GM18517 (cell line): ENCODE data around the gene LRRC59.

ENCODE experiments used
- ATAC-seq: cut with Tn5 transposase; IDR thresholded peaks from one replicate; pipeline ENCODE4 v1.9.1; 2021; ENCODE audit warnings: mild to moderate bottlenecking, moderate library complexity; ENCODE audit not compliant: unreplicated experiment

The LRRC59 gene

DNA sequence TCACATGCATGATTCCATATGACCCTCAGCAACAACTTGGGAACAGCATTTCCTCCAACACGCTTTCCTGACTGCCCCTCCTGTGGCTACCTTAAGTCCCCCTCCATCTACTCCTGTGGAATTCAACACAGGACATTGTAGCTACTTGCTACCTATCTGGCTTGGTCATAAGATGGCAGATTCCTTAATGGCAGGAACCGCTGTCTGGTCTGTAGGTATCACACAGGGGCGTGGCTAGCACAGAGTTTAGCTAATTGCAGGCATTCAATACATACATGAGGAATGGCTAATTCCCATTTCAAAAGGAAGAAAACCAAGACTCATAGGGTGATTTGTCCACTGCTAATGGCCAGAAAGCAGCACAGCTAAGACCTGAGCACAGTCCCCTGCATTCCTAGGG is 8.6 kb downstream of the LRRC59 start:
- no peak for ATAC-seq

DNA sequence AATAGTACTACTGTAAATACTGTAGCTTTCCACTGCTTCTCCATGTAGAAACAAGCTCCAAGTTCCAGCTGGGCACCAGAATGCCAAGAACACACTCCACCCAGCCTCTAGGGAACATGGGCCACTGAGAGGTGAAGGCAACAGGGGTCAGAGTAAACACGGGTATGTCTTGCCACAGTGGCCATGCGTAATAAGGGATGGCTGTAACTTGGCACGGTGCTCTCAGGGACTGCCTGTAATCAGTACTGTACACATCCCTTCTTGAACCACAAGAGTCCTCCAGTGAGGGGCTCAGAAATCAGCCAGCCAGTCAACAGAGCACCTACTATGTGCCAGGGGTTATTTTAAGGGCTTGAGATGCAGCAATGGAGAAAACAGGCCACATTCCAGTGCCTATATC is 10.8 kb downstream of the LRRC59 start:
- no peak for ATAC-seq

DNA sequence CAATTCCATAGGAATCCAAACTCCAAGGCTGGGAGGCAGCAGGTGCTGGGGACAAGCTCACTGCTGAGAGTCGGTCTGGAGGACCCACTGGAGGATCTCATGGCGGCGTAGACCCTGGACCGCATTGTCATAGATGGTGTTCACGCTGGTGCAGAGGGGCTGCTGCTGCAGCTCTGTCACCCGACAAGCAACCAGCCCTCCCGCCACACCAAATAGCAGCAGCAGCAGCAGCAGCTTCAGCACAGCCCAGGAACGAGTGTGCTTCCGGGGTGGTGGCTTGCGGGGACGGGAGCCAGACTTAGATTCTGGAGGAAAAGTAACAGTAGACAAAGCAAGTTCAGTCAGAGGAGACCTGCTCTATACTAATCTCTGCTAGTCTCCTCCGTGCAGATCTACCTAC is 14.4 kb downstream of the LRRC59 start:
- no peak for ATAC-seq

DNA sequence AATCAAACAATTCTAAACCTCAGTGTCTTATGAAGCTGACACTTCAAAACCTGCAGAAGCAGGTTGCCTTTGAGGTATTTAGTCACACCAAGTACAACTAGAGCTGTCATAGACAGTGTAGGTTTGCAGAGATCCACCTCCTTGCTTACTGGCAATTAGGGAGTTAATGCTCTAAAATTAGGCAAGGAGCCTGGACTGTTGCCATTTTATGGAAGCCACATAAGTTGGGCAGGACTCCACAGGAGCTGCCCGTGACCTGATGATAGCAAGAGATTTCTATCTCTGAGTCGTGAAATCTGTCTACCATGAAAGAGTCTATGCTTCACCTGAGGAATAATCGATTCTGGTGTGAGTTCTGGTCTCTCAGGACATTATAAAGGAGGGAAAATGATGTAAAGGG is 15.4 kb downstream of the LRRC59 start:
- no peak for ATAC-seq

DNA sequence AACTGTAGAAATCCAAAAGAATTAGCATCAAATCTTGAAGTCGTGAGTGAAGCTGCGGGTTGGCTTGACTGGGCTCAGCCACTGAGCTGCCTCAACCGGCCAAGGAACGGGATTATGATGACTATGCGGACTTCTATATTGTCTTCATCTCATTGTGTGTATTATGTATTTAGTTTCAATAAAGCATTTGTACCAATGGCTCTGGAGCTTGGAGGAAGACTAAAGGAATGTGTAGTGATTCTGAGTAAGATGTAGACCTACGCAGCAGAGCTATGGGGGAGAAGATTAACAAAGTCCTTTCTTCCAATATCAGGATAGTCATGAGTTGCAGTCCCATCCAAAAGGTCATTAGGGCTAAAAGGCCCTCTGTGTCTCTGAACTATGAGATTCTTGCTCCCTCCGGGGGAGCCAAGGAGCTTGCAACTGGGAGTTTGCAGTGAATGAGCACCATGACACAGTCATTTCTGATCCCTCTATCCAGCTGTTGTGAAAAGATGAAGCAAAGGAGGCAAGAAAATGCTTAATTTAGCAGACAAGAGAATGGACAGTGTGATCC is 16.0 kb downstream of the LRRC59 start:
- no peak for ATAC-seq

DNA sequence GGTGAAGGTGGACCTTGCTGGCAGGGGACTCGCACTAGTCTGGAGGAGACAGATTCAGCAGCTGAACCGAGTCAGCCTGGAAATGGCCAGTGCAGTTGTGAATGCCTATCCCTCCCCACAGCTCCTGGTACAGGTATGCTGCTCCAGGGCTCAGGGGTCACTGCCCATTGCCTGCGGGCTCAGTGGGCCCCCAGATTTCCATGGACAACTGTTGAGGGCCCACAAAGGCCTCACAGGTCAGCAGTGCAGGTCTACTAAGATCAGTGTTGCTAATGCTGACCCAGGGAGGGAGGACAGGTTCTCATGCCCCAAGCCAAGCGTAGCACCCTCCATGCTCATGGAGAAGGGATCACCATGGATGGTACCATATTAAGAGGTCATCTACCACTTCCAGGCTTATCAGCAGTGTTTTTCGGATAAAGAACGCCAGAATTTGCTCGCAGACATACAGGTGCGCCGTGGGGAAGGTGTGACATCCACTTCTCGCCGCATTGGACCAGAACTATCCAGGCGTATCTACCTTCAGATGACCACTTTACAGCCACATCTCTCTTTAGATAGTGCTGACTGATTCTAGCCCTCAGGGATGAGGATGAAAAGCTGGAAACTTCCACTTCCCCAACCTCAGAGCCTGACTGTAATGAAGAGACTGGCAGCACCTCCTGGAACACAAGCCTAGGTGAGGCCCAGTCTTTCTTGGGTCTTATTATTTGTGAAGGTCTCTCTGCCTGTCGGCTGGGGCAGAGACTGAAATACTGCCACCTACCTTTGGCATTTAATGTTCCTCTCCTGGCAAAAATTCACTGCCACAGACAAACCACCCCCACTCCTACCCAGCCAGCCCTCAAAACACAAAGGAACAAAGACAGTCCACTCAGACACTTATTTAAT is 16.7 kb downstream of the LRRC59 start:
- ATAC-seq = no peak

DNA sequence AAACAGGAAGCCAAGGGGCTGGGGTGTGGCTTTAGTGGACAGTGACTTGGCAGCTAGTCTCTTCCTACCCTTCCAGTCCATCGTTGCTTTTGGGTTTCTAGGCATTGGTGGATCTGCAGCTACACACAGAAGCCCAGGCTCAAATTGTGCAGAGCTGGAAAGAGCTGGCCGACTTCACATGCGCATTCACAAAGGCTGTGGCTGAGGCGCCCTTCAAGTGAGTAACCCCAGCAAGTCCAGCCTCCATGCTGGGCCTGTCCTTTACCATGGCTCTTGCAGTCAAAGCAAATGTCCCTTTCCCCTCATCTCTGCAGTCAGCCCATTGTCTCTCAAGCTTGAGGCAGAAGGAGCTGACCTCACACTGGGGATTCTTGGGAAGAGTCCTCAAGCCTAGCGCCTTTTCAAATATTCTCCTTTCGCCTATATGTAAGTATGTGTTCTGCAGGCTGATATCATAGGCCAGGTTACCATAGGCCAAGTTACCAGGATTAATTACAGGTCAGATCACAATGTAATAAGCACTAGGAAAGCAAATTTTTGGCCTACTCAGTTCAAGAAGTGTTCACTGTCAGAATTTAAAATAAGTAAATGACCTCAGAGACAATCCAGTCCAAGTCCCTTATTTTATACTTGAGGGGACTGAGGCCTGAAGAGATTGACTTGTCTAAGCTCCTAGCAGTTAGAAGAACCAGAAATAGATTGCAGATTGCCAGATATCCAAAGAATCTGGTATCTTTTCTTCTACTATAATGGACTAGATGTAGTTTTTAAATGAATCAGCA is 17.8 kb downstream of the LRRC59 start:
- ATAC-seq = no peak

DNA sequence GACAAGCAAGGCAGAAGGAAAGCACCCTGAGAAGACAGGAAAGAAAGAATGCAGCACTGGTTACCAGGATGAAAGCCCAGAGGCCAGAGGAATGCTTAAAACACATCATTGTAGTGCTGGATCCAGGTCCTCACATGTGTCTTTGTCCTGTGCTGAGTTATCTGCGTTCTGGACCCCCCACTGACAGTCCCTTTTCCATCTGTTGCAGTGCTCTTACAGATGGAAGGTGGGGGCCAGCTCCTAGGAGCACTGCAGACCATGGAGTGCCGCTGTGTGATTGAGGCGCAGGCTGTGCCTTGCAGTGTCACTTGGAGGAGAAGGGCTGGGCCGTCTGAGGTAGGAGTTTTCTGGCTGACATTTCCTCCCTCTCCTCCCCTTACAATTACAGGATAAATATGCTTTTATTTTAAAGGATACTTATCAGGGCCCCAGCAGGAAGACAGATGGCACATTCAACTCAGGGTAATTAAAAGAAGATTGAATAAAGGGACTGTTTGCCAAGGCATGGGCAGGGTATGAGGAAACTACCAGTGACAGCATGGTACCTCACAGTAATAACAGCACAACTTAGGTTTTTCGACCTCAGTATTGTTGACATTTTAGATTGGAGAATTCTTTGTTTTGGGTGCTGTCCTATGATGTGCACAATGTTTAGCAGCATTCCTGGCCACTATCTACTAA is 21.3 kb downstream of the LRRC59 start:
- no peak for ATAC-seq

DNA sequence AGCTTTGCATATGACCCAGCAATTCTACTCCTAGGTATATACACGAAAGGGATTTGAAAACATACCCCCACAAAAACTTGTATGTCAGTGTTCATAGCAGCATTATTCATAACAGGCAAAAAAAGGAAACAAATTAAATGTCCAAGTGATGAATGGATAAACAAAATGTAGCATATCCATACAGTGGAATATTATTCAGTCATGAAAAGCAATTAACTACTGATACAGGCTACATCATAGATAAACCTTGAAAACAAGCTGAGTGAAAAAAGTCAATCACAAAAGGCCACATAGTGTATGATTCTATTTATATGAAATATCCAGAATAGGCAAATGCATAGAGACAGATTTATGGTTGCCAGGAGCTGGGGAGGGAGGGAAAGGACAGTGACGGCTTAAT is 23.6 kb downstream of the LRRC59 start:
- ATAC-seq = no peak

DNA sequence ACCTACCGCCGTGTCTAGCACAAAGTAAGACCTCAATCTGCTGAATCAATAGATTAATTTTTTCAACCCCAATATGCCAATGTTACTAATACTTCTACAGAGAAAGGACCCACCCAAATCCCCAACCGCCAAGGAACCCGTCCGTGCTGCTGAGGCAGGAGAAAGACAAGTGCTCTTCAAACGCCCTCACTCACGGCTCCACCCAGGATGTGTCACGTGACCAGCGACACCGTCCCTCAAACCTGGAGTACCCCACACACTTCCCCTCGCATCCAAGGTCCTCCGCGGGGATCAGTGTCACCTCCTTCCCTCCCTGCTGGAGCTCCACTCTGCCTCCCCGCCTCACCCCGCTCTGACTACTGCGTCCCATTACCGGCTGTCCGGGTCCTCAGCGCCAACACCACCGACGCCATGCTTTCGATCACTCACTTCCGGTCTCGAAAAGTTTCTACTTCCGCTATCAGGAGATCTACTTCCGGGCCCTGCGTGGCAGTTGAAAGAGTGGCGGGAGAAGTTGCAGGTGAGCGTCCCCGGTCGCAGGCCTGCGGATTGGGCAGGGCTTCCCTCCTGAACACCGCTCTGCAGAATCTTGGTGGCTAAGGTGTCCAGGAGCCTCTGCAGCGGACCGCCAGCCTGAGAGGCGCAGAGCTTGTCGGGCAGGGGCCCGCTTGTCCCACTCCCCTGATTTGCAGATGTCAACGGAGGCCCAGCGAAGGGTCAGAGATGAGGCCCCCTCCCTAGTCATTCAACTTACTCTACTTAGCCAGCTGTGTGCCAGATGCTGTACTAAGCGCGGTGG is 24.4 kb downstream of the LRRC59 start, which contains the start of the genes EME1 and MRPL27:
Gene EME1 (plus strand): TSS at position 472 of the 799 bp plus-strand sequence. CDS start 1,980 bp downstream, outside the sequence.
Gene MRPL27 (minus strand): TSS at position 427 of the 799 bp plus-strand sequence. CDS start 14 bp downstream, at position 413.
- ATAC-seq = peak; percentile 95

DNA sequence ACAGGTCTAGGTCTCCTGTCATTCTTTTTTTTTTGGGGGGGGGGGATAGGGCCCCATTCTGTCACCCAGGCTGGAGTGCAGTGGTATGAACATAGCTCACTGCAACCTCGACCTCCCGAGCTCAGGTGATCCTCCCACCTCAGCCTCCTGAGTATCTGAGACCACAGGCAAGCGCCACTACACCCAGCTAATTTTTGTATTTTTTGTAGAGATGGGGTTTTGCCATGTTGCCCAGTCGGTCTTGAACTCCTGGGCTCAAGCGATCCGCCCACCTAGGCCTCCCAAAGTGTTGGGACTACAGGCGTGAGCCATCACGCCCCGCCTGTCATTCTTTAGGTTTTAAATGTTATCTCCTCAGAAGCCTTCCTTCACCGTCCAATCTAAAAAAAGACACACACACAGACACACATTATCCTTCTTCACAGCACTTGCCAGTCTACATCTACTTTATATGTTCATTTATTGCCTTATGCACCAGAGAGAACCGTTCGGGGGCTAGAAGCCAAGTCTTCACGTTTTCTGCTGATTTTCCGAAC is 25.0 kb downstream of the LRRC59 start:
- ATAC-seq = no peak

DNA sequence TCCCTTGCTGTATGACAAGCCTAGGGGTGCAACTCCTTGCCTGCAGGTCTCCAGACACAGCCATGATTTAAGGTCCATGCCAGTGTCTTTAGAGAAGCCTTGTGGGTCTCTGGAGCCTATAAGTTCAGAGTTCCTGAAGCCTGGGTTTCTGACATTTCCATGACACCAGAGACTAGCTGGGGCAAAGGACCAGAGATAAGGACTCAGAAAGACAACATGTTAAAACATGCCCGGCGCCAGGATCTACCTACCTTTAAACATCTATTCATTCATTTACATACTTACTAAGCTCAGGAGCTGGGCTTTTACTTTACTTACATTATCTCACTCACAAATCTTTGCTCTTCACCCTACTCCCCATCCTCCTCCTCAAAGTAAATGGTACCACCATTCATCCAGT is 25.8 kb downstream of the LRRC59 start:
- no peak for ATAC-seq

DNA sequence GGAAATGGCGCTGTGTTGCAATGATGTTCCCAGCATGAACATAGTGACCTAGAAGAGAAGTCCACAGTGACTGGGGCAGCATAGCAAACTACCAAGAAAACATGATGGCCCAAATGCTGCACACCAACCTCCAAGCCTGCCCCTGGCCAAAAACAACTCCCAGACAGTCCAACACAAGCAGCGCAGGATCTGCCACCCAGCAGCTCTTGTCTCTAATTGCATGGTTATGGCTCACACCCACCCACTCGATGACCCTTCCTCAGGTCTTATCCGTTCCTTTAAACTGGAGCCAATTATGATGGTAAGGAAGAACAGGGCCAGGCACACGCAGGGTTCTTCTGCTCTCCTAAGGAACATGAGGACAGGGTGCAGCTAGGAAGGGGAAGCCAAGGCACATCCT is 27.3 kb downstream of the LRRC59 start:
- no peak for ATAC-seq

DNA sequence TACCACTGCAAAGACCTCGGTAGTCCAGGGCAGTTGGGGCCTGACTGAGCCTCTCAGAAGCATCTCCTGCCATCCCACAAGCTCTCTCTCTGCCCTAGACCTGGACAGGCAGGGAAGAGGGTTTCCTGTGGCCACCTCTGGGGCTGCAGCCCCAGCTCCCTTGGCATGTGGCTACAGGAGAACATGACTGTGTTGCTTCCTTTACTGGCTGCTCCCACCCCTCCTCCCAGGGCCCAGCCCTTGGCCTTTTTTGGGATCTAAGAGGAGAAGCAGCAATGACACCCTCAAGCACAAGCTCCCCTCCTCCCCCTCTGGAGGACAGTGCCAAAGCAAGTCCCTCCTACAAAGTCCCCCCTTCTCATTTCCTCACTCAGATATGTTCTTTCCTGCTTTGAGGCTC is 29.9 kb downstream of the LRRC59 start:
- ATAC-seq = no peak

DNA sequence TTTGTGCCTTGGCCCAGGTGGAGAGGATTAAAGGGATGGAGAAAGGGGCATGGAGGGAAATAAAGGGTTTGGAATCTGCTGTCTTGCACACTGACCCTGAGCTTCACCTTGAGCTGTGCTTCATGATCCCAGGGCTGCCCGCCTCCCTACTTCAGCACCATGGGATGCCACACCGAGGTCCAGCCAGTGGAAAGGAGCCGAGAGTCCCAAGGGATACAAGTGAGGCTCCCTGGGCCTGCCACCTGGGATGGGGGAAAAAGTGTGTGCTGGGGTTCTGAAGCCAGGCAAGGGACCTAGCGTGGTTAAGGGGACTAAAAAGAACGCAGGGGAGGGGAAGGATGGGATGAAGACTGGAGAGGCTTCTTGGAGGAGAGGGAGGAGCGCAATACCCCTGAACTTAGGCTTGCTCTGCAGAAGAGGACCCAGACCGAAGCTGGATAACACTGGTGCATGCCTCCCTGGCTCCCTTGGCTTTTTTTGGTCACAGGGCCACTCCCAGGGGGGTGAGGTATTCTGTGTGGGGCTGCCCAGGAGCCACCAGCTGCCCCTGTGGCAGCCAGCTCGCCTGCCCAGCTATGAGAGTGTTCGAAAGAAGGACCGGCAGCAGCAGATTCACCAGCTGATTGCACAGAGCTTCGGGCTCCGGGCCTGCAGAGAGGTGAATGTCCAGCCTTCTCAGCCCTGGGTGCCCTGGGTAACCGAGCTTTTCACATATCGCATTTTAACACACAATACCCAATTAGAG is 31.5 kb downstream of the LRRC59 start:
- ATAC-seq = no peak

DNA sequence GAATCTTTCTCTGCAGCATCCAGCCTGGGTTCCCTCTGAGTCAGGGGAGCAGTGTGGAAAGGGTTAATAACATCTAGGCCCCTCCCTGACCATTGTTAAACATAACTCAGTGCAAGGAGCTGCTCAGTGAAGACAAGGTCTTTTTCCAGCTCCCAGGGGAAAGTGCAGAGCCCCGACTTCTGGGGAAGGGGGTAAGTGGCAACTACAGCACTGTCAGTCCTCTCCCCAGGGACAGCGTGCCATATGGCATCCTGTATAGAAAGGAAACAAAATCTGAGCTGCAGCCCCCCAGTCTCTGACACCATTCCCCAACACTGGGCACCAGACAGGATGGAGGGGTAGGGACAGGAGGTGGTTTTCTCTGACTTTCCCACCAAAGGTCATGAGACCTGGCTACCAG is 32.2 kb downstream of the LRRC59 start:
- no peak for ATAC-seq

DNA sequence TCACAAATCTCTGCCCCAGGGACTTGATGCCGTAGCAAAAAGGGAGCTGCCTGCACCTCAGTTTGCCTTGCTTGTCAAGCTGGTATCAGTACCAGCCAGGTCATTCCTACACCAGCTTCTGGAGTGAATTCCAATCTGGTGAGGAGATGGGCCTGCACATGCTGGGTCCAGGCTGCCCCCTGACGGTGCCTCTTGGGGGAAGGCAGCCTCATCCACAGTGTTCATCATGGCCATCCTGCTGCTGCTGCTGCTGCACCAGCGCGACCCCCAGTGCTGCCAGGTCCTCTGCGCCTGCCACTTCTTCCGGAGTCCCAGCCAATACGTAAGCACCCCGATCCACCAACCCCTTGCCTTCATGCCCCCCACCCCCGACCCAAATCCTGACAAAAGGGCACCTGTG is 32.6 kb downstream of the LRRC59 start:
- ATAC-seq = no peak

DNA sequence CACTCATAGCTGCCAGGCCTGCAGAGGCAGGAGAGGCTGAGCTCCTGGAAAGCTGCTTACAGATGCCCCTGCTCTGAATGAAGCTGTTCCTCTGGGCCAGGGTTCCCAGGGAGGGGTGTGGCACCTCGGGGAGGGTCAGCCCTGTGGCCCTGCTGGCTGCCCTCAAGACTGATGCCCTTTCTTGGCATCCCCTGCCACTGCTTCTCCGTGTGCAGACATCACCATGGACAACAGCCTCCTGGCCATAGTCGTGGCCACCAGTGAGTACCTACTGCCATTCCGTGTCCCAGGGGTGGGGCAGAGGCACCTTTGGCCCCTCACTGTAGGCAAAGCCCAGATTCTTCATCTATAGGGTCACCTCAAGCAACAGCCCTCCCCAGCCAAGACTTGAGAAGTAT is 33.3 kb downstream of the LRRC59 start:
- ATAC-seq = no peak
